GM21528 (cell line): Measurements from ENCODE around the gene TCERG1.
A peak's percentile ranks its signal among the peaks of the same experiment; 100 is the strongest.

Experiments
- ATAC-seq: cut with Tn5 transposase; IDR thresholded peaks from one replicate; pipeline ENCODE4 v1.9.1; 2021; ENCODE audit warnings: mild to moderate bottlenecking, moderate library complexity; ENCODE audit not compliant: unreplicated experiment, low FRiP score

TCERG1 gene

GRCh38 chr5:146446861-146447733 lies at the start of gene TCERG1:
TCERG1 (plus strand) TSS chr5:146447333; CDS start chr5:146447350, 17 bp downstream.
- peak; percentile 98 for ATAC-seq

GRCh38 chr5:146398826-146399225 lies 48.3 kb upstream of the TCERG1 start:
- no peak for ATAC-seq

- ATAC-seq = no peak
Measured at GRCh38 chr5:146399481-146399880, 47.7 kb upstream of the TCERG1 start.

- no peak for ATAC-seq
Measured at GRCh38 chr5:146400201-146400600, 46.9 kb upstream of the TCERG1 start.

- ATAC-seq = no peak
Measured at GRCh38 chr5:146401021-146401420, 46.1 kb upstream of the TCERG1 start.

GRCh38 chr5:146402949-146403348 lies 44.2 kb upstream of the TCERG1 start:
- no peak for ATAC-seq

- no peak for ATAC-seq
Measured at GRCh38 chr5:146409054-146409671, 38.0 kb upstream of the TCERG1 start.

- ATAC-seq = no peak
Measured at GRCh38 chr5:146410272-146410671, 36.9 kb upstream of the TCERG1 start.

GRCh38 chr5:146419696-146420095 lies 27.4 kb upstream of the TCERG1 start:
- no peak for ATAC-seq

GRCh38 chr5:146425023-146425422 lies 22.1 kb upstream of the TCERG1 start:
- no peak for ATAC-seq

GRCh38 chr5:146426305-146426704 lies 20.8 kb upstream of the TCERG1 start:
- ATAC-seq = no peak

- peak; percentile 52 for ATAC-seq
Measured at GRCh38 chr5:146426853-146427618, 20.1 kb upstream of the TCERG1 start.

GRCh38 chr5:146427619-146427997 lies 19.5 kb upstream of the TCERG1 start:
- no peak for ATAC-seq

- no peak for ATAC-seq
Measured at GRCh38 chr5:146428658-146429057, 18.5 kb upstream of the TCERG1 start.

- no peak for ATAC-seq
Measured at GRCh38 chr5:146440353-146440752, 6.8 kb upstream of the TCERG1 start.

- ATAC-seq = no peak
Measured at GRCh38 chr5:146440870-146441495, 6.2 kb upstream of the TCERG1 start.

GRCh38 chr5:146441896-146442295 lies 5.2 kb upstream of the TCERG1 start:
- no peak for ATAC-seq

GRCh38 chr5:146447734-146448380 lies 724 bp downstream of the TCERG1 start:
- peak; percentile 40 for ATAC-seq

GRCh38 chr5:146448783-146449519 lies 1.8 kb downstream of the TCERG1 start:
- no peak for ATAC-seq

- no peak for ATAC-seq
Measured at GRCh38 chr5:146450002-146450401, 2.9 kb downstream of the TCERG1 start.
